Activated T-cell treated with anti-CD3 and anti-CD28 coated beads for 48 hours (primary cell): ENCODE results near the gene SST.

Experiments used
- DNase-seq: peaks from one replicate; pipeline ENCODE4 v3.0.0-alpha.2; 2020; ENCODE audit warnings: low read depth

Gene SST

DNA sequence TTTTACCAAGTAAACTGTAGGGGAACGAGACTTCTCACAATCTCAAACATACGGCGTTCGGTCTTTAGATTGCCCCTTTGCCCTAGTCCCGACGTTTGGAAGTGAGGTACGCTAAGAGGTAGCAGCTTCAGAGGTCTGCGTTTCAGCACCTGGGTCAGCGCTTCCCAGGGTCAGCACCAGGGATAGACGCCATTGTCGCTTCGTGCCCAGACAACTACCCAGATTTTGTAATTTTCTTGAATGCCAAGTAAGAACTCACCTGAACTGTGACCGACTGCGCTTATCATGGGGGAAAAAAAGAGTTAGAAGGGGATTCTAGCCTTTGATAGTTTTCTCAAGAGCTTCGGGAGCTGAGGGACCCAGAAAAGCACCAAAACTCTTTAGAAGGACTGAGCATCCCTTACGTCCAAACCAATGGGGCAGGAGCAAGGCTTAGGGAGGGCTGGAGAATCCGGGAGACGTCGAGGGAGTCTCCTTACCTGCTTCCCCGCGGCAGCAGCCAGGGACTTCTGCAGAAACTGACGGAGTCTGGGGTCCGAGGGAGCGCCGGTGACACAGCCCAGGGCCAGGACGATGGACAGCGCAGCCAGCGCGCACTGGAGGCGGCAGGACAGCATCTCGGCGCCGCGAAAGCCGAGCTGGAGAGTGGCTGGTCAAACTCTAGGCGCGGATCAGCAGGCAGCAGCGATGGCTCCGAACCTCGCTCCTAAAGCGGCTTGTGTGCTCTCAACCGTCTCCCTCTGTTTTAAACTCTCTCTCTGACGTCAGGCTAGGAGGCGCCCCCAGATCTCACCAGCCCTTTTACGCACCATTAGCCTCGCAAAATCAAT lies at the start of gene SST:
SST (minus strand) TSS at position 720 of the 830 bp plus-strand sequence; CDS start at position 617, 103 bp downstream.
- peak; percentile 14 for DNase-seq

DNA sequence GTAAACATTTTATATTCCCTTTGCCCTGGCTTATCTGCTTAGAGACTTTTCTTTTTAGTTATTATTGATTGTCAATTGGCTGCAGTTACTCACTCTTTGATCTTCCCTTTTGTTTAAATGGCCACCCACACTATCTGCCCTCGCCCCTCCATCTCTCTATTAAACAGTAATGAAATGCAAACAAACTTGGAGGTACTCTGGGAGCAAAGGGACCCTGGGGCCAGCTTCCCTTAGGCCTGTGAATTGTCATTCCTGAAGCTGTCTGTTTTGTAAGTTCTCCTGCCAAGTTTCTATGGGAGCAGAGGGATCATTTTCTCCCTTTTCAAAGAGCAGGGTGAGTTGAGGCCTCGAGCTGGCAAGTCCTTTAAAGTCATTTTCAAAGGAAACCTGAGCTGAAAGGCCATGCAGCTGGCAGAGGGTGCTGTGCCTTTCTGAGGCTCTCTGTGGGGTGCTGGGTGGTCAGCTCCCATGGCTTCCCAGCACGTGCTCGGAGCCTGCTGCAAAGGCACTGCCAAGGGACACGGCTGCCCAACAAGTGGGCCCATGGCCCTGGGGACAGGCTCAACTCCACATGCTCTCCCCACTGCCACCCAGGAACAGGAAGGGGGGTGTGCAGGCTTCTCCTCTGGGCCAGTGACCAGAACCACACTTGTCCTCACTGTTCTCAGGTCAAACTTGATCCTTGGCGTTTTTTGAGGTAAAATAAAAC lies 49.6 kb upstream of the SST start:
- no peak for DNase-seq

DNA sequence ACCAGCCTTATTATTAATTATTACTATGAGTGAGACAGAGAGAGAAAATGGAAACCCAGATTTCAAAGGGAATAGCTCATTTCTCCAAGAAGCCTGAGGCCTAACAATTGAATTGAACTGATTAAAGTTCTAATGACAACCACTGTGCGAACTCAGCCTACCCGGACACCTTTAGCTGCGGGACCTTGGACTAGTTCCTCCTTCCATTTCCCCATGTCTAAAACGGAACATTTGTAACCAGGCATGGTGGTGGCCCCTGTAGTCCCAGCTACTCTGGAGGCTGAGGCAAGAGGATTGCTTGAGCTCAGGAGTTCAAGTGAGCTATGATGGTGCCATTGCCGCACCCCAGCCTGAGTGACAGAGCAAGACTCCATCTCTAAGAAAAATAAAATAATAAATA lies 48.6 kb upstream of the SST start:
- DNase-seq: no peak

DNA sequence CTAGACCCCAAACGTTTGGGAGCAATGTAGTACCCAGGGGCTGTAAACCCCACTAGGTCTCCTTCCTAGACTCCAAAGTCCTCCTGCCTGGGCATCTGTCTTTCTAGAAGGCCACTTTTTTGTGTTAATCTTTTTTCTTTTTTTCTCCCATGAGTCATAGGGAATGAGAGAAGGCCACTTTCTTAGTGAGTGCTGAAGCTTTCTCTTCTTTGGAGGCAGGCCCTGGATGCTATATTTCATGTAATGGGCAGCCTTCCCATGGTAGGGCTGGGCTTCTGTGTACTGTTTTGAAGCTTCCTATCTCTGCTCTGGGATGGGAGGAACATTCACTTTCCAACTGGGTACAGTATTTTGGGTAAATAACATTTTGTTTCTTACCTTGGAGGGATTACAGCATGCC lies 47.4 kb upstream of the SST start:
- DNase-seq: no peak

DNA sequence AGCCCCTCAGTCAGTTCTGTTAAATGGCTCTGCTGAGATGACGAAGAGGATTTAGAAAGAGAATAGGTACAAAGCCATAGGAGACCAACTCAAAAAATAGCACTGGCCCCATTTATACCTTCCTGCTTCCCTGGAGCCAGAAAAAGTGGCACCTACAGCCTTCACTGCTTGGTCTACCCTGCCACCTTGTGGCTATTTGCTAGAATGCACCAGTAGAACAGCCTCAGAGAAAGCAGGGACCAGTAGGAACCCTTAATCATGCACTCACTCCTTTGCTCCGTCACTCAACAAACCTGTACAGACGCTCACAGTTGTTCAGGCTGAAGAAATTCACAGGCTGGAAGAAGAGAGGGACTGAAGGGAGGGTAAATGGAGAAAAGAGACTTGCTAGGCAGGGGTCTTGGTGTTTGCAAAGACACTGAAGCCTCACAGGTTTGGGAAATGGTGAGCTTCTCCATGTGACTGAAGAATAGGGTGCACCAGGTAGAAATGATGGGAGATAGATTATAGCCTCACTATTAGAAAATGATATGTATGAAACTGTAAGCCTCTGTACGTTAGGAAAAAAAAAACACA lies 44.3 kb upstream of the SST start:
- peak; percentile 54 for DNase-seq

DNA sequence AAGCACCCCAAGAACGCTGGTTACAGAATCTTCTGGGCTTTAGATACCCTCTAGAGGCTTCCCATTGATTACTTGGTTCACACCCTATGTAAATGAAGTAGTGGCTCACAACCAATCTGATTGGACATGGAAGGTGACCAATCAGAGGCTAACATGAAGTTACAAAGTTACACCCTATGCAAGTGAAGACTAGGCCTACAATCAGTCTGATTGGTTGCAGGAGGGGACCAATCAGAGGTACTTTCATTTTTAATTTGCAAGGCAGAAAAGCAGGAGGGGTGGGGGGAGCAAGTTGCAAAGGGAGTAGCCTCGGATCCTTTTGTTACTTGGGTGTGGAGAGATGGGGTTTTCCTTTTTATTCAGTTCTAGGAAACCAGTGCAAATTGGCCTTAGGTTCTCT lies 43.3 kb upstream of the SST start:
- DNase-seq: no peak

DNA sequence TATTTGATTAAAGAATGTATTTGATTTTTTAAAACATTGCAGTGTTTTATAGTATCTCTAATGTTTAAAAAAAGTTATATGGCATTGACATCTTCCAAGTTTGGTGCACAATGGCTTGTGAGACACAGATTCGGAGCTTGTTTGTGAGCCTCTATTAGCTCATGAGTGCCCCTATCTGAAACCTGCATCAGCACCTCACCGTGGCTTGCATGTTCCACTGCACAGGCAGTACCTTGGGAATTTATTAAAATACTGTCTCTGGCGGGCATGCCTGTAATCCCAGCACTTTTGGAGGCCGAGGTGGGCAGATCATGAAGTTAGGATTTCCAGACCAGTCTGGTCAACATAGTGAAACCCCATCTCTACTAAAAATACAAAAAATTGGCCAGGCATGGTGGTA lies 39.0 kb upstream of the SST start:
- no peak for DNase-seq

DNA sequence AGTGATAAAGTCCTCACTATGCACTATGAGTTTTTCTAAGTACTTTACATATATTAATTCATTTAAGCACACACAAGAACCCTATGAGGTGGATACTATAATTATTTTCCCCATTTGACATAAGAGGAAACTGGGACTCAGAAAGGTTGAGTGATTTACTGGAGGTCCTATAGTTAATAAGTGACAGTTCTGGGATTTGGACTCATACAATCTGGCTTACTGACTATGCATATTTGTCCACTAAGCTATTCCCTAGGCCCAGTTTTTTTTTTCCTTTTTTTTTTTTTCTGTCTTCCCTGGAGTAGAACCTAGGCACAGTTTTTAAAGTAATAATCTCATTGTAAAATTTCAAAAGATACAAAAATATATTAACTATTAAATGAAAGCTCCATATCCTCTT lies 38.5 kb upstream of the SST start:
- DNase-seq: no peak

DNA sequence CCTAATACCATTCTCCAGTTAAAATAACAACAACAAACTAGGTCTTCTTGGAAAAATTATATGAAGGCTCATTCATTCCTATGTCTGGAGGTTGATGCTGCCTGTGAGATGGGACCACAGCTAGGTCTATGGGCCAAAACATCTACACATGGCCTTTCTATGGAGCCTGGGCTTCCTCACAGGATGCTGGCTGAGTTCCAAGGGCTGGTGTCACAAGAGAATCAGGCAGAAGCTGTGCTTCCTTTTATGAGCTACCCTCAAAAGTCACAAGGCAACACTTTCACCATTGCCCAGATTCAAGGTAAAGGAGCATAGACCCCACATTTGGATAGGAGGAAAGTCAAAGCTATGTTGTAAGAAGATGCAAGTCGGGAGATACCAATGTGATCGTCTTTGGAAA lies 36.8 kb upstream of the SST start:
- DNase-seq: no peak

DNA sequence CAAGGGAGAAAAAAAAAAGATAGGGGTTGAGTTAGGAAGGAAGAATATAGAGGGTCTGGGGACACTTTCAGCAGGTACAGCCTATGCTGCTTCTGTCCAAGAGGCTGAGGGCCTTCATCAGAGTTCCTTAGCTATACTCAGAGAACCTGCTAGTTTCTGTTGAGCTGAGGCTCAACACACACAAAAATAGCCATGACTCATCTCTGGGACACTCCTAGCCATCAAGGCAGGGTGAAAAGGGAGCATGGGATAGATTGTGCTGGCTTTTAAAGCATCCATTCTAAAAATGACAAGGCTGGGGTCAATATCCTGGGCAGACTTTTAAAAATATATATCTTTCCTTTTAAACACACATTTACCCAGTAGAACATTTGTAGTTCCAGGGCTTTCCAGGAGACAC lies 35.0 kb upstream of the SST start:
- no peak for DNase-seq

DNA sequence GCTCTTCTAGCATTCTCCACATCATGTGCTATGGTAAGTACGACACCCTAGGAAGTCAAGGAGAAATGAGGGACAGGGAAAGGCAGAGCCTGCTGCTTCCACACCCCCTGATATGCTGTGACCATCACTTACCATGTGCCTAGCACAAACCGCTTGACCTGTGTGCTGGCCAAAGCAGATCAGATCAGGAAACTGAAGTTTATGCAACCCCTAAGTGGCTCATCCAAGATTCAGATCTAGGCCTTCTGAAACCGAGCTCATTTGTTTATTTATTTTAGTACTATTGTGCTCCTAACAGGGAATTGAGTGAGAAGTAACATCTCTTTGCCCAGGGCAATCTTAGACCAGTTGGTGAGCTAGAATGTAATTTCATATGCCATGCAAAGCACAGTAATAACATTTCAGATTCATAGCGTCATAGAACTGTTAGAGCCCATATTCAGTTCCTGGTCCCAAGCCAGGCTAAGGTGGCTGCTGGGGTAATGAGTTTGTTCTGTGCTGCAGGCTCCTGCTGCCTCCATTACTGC lies 32.4 kb upstream of the SST start, which contains the start of gene RTP2:
RTP2 (minus strand) TSS at position 51 of the 527 bp plus-strand sequence. CDS start 429 bp downstream, outside the sequence.
- DNase-seq: no peak

DNA sequence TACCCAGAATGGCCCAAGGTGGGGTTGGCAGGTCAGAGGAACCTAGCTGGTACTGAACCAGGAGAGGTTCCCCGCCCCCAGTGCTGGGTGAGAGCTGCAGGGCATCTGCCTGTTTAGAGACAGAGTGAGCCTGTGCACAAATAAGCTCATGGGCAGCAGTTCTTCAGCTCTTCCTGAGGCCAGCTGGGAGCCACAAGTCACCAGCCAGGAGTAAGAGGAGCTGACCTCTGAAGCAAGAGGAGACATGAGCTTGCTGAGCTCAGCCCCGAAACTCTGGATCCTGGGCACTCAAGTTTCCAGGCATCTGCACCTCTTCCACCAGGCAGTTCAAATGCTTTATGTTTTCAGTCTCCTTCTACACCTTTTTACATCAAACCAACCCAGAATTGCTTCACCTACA lies 30.1 kb upstream of the SST start:
- DNase-seq: no peak

DNA sequence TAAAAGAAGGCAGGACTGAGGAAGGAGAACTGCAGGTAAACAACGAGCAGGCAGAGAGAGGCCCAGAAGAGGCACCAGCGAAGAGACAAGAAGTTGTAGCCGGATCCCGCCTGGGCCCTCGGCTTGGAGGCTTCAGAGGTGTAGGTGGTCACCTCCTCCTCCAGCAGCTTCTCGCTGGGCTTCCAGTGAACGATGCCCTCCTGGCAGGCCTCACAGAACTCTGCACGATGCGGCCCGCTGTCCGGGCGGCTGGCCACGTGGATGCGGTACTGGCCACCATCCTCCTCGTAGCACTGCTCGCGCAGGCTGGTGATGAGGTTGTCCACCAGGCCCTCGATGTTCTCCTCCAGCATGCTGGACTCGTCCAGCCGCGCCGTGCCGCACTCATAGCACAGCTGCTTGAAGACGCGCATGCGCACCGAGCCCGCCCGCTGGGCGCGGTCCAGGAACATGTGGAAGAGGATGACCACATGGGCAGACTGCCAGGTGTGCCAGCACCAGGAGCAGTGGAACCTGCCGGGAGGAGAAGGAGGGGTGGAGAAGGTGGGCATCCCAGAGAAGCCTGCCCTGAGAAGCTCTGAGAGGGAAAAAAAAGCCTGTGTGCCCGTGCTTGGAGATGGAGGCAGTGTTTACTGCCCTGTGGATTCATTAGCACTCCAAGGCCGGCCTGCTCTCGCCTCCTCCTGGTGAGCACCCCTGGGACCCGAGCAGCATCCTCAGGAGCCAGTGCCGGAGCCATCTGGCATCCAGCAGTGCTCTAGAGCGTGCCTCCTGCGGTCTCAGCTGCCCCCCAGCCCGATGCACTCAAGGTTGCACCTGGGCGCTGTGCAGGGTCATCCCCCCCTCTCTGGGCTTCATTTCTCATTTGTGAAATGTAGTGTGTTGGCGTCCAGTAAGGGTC lies 28.6 kb upstream of the SST start:
- no peak for DNase-seq

DNA sequence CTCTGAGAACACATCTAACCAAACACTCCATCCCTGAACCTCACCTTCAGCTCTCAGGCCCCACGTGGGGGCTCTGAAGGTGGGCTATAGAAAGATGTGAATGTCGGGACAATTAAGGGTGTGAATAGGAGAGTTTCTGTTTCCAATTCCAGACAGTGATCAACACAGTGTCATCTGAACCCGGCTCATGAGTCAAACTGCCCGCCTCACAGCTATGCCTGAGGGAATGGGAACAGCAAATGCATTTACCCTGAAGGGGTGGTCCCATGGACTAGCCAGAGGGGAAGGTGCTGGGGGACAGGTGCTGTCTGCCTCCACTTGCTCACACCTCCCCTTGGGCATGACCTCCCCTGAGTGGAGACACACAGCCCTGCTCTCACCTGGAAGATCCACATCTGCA lies 25.8 kb upstream of the SST start:
- DNase-seq: no peak

DNA sequence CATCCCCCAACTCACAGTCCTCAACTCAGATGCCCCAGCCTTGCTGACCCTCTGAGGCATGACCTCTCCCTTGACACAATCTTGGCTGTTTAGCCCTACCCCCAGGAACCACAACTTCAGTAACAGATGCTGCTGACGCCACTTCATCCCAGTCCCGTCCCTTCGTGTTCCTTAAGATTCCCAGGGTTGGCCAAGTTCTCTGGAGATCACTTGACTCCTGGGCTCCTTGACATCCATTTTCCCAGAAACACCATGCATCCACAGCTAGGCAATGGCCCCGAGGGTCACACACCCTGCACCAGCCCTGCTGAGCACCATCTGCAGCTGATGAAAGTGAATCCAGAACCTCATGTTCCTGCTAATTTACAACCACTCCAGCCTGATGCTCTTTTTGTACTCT lies 25.3 kb upstream of the SST start:
- no peak for DNase-seq

DNA sequence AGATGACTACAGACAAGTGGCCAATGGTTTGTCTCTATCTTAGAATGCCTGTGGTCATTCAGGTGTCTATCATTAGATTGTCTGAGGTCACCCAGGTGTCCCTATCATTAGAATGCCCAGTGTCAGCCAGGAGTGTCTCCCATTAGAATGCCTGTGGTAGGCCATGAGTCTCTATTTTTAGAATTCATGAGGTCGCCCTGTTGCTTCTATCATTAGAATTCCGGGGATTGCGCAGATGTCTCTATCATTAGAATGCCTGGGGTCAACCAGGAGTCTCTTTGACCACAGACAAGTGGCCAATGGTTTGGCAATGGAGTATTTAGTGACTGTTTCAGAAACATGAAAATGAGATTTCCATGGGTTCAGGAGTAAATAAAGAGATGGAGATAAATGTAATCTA lies 24.6 kb upstream of the SST start:
- no peak for DNase-seq

DNA sequence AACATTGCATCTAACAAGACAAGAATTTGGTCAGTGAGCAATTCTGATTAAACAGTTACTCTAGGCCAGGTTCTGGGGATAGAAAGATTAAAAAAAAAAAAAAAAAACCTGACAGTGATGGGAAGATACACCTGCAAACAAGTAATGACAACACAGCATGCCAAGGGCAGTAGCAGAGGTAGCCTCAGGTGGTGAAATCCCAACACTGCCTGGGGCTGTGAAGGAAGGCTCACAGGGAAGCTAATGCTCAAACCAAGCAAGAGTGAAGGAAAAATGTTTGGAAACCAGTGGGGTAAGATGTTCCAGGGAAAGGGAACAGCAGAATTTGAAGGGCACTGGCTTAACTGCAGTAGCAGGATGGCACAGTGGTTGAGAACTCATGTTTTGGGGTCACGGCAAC lies 23.2 kb upstream of the SST start:
- DNase-seq: no peak

DNA sequence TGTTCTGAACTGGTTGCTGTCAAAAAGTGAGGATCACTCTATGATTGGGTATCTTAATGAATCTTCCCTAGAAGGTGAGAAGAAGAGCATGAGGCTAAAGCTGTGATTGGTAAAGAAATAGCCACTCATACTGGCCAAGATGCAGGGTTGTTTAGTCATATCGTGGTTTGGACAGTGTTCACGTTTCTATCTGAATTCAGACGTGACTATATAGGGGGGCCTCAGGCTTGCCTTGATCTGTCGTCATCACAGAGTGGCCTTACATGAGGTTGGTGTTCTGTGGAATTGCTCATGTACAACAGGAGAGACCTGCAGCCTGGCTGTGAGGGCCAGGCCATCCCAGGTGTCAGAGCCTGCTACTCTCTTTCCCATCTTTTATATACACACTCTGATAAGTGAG lies 19.8 kb upstream of the SST start:
- DNase-seq: no peak

DNA sequence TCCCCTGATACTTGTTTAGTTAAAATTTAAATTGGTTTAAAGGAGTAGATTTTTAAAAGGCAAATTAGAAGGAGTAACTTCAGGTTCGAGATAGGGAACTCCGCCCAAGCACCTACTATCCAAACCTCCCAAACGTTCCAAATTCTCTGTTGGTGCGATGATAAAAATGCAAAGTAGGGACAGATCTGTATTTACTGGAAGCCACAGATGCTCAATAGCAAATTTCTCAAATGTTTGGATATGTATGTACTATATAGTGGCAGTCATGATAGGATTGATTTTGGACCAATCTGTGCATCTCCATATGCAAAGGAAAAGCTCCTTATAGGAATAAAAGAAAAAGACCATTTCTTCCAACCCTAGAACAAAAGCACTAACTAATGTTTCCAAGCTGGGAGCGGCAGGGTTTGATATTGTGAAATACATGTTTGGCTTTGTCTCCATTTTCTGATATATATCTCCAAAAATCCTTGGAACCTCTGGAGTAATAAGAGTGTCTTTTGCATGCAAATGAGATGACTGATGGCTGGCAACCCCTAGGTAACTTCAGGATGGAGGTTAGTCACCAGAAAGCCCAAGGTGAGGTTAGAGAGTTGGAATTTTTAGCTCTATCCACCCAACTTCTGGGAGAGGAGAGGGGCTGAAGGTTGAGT lies 16.6 kb upstream of the SST start:
- no peak for DNase-seq

DNA sequence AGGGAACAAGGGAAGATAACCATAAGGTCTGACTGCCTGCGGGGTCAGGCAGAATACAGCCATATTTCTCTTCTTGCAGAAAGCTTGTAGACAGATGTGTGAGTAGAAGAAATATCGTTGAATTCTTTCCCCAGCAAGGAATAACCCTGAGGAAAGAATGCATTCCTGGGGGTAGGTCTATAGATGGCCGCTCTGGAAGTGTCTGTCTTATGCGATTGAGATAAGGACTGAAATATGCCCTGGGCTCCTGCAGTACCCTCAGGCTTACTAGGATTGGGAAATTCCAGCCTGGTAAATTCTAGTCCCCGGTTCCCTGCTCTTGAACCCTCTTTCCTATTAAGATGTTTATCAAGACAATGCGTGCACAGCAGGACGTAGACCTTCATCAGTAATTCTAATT lies 15.8 kb upstream of the SST start:
- DNase-seq: no peak

DNA sequence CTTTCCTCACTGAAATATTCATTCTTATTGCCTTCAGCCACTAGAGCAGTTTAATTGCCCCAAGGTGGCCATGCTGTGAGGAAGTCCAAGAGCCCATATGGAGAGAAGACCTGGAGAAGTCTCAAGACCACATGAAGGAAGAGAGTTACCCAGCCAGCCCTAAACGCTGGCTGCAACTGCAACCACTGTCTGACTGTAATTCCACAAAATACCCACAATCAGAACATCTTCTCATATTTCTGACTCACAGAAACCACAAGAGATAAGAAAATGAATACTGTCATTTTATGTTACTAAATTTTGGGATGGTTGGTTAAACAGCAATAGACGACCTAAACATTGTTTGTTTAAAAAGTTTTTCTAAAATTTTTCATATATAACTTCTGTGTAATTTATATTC lies 14.7 kb upstream of the SST start:
- peak; percentile 9 for DNase-seq
